ENCODE measurements around the gene CACNA2D4.

Gene CACNA2D4

GRCh38 chr12:1908758-1909157, 9.7 kb downstream of the CACNA2D4 start:
- no peak overlapping the region for H3K27ac ChIP-seq
- TF ChIP-seq ZFX (IDR thresholded peaks at IDR 0.05) (no peak), CTCF (conservative IDR thresholded peaks at IDR 0.05) (no peak)

DNA sequence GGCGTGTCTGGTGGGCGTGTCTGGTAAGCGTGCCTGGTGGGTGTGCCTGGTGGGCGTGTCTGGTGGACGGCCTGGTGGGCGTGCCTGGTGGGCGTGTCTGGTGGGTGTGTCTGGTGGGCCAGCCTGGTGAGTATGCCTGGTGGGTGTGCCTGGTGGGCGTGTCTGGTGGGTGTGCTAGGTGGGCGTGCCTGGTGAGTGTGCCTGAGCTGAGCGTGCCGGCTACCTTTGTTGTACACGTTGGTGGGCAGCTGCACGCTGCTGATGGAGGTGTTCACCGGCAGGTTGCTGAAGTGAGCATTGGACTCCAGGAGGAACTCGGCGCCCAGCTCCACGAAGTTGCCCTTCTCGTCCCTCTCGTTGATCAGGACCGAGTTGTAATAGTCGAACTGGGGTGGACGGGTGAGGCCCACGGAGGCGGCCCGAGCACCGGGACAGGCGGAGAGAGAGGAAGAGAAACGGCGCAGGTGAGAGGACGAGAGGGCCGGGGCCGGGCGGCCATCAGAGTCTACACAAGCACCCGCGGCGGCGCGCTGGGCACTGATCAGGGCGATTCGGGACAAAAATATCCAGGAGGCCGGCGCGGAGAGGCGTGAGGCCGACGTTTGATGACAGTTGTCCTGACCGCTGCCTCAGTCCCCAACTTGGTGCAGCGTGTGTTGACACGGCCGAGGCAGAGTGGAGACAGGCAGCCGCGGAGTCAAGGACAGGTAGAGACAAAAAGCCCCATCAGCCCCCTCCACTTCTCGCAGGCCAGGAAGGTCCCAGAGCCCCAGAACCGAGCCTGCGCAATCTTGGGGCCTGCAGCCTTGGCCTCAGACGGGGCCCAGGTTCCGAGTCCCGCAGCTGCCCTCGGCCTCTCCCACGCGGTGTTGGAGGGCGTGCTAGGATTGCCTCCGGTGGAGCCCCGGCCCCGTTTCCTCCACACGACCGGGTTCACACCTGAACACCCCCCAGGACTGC, 10.5 kb downstream of the CACNA2D4 start:
- TF ChIP-seq CTCF (conservative IDR thresholded peaks at IDR 0.05) (no peak), ZFX (IDR thresholded peaks at IDR 0.05) (no peak)
- H3K27ac ChIP-seq = no peak overlapping the region

- TF ChIP-seq ZFX (IDR thresholded peaks at IDR 0.05) (no peak), CTCF (conservative IDR thresholded peaks at IDR 0.05) (no peak)
- H3K27ac ChIP-seq = no peak overlapping the region
Measured at GRCh38 chr12:1906579-1906978, 11.9 kb downstream of the CACNA2D4 start.

DNA sequence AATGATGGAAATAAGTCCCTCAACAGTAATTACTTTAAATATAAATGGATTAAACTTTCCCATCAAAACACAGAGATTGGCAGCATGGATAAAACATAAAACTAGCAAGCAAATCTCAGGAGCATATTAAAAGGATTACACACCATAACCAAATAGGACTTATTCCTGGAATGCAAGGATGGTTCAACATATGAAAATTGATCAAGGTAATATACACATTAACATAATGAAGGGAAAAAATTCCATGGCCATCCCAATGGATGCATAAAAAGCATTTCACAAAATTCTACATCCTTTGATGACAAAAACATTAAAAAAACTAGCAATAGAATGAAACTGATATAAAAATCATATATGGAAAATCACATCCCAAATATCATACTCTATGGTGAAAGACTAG, 13.6 kb downstream of the CACNA2D4 start:
- TF ChIP-seq ZFX (IDR thresholded peaks at IDR 0.05) (no peak), CTCF (conservative IDR thresholded peaks at IDR 0.05) (no peak)
- no peak overlapping the region for H3K27ac ChIP-seq

GRCh38 chr12:1896964-1897363, 21.5 kb downstream of the CACNA2D4 start:
- no peak overlapping the region for H3K27ac ChIP-seq
- TF ChIP-seq ZFX (IDR thresholded peaks at IDR 0.05) (no peak), CTCF (conservative IDR thresholded peaks at IDR 0.05) (no peak)

DNA sequence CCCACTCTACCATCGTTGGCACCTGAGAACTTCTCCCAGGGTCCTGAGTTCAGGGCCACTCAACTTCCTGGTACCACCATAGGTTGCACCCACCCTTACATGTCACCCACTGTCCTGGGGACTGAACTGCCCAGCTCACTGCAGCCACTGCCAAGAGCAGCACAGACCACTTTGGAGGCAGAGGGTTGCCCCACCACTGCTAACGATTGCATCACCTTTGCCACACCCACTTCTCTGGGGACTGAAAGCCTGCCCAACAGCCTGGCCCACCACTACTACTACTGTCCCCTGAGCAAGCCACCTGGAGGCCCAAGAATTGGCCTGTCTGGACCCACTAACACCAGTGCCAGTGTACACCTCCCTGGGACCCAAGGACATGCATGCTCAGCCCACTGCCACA, 27.6 kb downstream of the CACNA2D4 start:
- TF ChIP-seq ZFX (IDR thresholded peaks at IDR 0.05) (no peak), CTCF (conservative IDR thresholded peaks at IDR 0.05) (no peak)

GRCh38 chr12:1890119-1890703, 28.2 kb downstream of the CACNA2D4 start:
- H3K27ac ChIP-seq = no peak overlapping the region
- no peak for TF ChIP-seq CTCF (conservative IDR thresholded peaks at IDR 0.05)

More for the DNA sequence above, 27.6 kb downstream of the CACNA2D4 start:
- no peak overlapping the region for H3K27ac ChIP-seq
